Choroid plexus epithelial cell (primary cell): Measurements from ENCODE around the gene PEX11B.

Source experiments
- DNase-seq: peaks from one replicate; pipeline ENCODE4 v3.0.0-alpha.2; 2010; ENCODE audit warnings: low read depth
- H3K4me3 ChIP-seq: 2 replicates; pipeline ENCODE4 v1.5.1; 2011; ENCODE audit warnings: low read depth, mild to moderate bottlenecking, control low read depth, low read length, moderate library complexity
- TF ChIP-seq, protein P1 (sequence below): conservative IDR thresholded peaks from 2 replicates; pipeline ENCODE4 v1.5.1; 2011; ENCODE audit warnings: low read depth, mild to moderate bottlenecking, control low read depth, inconsistent platforms, low read length, moderate library complexity

The PEX11B gene

DNA sequence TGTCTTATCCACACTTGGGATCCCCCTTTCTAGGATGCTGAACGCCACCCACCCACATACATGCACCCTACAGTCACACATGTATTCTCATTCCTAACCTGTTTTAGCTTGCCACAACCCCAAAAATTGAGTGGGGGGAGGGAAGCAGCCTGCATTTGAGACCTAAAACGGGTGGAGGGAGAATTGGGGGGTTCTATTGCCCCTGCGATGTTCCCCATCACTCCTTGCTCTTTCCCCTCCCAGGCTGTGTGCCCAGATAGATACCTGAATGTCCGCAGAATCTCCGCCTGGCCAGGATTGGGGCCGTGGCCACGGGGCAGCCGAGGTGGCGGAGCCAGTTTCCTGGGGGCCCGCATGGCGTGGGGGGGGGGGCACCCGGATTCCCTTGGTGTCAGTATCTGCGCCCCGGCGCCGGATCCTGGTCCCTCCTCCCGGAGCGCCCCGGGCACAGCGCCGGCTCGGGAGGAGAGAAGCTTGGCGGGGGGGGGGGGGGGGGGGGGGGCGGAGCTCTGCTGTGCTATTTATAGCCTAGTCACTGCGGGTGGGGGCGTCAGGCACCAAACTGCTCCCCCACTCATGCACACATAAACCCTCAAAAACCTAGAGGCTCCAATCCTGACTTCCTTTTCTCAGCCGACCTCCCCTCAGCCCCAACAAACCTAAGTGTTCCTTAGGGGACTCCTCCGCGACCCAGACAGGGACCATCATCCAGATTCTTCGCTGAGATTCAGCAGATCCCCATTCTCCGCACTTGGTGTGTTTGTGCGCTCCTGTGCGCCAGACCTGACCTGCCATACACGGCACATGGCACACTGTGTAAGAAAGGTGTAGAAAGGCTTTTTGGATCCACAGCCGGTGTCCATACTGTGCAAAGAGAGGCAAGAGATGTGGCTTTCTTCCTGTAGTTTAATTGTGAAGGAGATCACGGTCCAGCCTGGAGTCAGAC, 43.9 kb upstream of the PEX11B start:
- TF ChIP-seq, protein P1, sequence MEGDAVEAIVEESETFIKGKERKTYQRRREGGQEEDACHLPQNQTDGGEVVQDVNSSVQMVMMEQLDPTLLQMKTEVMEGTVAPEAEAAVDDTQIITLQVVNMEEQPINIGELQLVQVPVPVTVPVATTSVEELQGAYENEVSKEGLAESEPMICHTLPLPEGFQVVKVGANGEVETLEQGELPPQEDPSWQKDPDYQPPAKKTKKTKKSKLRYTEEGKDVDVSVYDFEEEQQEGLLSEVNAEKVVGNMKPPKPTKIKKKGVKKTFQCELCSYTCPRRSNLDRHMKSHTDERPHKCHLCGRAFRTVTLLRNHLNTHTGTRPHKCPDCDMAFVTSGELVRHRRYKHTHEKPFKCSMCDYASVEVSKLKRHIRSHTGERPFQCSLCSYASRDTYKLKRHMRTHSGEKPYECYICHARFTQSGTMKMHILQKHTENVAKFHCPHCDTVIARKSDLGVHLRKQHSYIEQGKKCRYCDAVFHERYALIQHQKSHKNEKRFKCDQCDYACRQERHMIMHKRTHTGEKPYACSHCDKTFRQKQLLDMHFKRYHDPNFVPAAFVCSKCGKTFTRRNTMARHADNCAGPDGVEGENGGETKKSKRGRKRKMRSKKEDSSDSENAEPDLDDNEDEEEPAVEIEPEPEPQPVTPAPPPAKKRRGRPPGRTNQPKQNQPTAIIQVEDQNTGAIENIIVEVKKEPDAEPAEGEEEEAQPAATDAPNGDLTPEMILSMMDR: no peak
- no peak for DNase-seq

DNA sequence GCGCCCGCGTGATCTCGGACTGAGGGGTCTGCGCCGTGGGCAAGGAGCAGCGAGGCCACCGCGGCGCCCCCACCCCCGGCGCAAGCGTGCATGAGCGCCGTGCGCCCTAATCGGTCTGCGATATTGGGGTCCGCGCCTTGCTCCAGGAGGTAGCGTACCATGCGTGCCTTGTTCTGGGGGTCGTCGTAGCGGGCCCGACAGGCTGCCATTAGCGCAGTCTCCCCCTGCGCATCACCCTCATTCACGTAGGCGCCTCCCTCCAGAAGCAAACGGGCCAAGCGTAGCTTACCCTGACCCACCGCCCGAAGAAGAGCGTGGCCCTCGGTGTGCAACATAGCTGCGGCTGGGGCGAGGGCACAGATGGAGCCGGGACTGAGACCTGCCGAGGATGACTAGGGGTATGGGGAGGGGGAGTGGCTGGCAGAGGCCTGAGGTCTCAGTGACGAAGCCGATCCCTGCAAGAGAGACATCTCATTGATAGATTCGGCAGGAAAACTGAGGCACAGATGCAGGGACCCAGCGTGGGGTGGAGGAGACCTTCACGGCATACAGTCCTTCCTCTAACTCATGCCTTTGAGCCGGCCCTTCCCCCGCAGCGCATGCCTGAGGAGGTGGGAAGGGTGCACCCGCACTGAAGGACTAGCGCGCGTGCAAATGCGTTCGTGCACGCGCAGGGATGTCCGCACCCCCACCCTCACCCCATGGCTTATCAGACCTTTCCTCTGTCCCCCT, 43.1 kb upstream of the PEX11B start:
- peak overlapping the region; percentile 74 for H3K4me3 ChIP-seq
- TF ChIP-seq, protein P1: no peak
- DNase-seq: peak; percentile 35

More for the DNA sequence above, 43.9 kb upstream of the PEX11B start:
- peak overlapping the region; percentile 74 for H3K4me3 ChIP-seq

DNA sequence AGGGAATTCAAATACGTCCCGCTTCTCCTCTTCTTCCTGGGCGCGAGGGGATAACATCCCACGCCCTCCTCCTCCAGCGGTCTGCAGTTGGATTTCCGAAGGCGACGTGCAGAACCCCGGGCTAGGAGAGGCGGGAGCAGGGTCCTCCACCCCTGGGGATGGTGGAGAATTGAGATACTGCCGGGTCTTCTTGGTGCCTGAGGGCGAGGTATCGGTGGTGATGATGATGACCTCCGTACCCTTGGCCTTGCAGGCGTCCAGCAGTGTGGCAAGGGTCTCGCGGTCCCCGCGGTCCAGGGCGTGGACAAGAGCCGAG, 42.5 kb upstream of the PEX11B start:
- H3K4me3 ChIP-seq: peak overlapping the region; percentile 74
- no peak for DNase-seq
- TF ChIP-seq, protein P1: no peak

DNA sequence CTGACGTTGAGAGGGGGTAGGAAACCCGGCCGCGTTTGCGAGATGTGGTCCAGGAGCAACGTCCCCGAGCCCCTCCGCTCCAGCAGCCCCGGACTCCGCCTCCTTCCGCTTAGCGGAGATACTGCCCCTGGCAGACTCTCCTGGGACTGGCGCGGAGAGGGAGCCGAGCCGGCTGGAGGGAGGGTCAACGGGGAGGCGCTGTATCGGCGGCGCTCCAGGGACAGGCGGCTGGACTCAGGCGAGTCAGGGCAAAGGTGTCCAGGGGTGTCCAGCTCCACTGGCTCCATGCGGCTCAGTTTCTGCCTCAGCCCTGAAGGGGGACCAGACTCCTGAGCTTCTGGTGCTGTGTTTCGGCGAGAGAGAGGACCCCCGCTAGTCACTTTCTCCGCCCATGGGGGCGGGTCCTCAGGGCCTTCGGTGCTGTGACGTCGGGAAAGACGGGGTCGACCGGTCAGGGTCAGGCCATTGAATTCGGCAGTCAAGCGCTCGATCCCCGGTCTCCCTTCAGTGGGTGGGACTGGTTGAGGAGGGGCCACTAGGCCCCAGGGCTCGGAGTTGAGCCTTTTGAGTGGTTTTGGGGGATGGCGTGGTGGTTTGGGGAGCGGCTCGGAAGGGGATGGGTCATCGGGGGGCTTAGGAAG, 42.1 kb upstream of the PEX11B start:
- DNase-seq: peak; percentile 63
- peak overlapping the region; percentile 74 for H3K4me3 ChIP-seq
- TF ChIP-seq, protein P1: peak; percentile 23

DNA sequence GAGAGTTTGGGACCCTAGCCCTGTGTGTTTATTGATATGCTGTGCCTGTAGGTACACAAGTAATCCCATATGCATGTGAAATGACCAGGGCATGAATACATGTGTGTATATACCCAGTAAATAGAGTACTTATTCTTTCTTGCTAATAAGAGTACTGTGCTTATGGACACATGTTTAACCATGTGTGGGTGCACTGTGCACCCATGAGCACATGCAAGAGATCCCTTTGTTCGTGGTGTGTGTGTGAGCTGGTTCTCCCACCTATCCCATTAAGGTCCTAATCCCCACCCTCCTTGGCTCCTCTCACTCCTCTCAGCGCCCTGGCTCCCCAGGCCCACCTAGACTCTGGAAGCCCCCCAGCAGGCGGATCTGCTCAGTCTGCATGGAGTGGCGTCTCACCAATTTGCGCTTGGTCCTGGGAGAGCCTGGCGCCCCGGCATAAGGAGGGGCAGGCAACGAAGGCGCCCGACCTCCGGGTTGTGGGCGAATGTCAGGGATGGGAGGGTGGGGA, 41.5 kb upstream of the PEX11B start:
- no peak for DNase-seq
- TF ChIP-seq, protein P1: no peak
- H3K4me3 ChIP-seq: peak overlapping the region; percentile 74

DNA sequence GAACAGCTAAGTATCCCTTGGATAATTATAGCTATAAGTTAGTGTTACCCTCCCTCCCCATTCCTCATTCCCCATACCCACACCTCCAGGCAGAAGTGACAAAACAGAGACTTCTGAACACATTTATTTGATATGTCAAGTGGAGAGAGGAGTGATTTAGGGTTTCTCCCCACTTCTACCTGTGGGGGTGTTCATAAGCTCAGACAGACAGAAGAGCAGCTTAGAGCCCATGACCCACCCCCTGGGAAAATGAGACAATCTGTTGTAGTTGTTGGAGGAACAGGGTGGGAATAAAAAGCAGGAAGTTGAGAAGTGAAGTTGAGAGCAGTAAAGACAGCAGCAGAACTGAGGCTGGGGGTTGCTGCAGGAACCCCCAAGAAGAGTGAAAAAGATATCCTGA, 40.8 kb upstream of the PEX11B start:
- no peak overlapping the region for H3K4me3 ChIP-seq
- TF ChIP-seq, protein P1: no peak
- no peak for DNase-seq
